ENCODE data around the gene HSPA5. TPM values are rescaled to one million over a fixed set of nuclear protein-coding genes. Genes with fewer than 3 reads are reported as not detected.

Gene HSPA5
- total and polyA plus RNA-seq, 8 donors: 270 to 479 (median 334) TPM

GRCh38 chr9:125243792-125244260 lies 2.7 kb upstream of the HSPA5 start:
- TF ChIP-seq, protein P1, sequence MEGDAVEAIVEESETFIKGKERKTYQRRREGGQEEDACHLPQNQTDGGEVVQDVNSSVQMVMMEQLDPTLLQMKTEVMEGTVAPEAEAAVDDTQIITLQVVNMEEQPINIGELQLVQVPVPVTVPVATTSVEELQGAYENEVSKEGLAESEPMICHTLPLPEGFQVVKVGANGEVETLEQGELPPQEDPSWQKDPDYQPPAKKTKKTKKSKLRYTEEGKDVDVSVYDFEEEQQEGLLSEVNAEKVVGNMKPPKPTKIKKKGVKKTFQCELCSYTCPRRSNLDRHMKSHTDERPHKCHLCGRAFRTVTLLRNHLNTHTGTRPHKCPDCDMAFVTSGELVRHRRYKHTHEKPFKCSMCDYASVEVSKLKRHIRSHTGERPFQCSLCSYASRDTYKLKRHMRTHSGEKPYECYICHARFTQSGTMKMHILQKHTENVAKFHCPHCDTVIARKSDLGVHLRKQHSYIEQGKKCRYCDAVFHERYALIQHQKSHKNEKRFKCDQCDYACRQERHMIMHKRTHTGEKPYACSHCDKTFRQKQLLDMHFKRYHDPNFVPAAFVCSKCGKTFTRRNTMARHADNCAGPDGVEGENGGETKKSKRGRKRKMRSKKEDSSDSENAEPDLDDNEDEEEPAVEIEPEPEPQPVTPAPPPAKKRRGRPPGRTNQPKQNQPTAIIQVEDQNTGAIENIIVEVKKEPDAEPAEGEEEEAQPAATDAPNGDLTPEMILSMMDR (IDR thresholded peaks at IDR 0.05): no peak
- Histone ChIP-seq H3K4me1 (peaks cover 13 to 32% of the 10 kb centered on the region in 2 donors), H3K27ac (peak overlapping the region in 1 of 2 donors; percentile 95), H3K9me3 (no peaks in the 10 kb centered on the region), H3K4me3 (no peak overlapping the region), H3K27me3 (no peaks in the 10 kb centered on the region), H3K36me3 (peaks cover 0 to 13% of the 10 kb centered on the region in 2 donors)
- ATAC-seq (no peak), DNase-seq (no peak)
- intact Hi-C loops (cut with DNase I): no loop called here

DNA sequence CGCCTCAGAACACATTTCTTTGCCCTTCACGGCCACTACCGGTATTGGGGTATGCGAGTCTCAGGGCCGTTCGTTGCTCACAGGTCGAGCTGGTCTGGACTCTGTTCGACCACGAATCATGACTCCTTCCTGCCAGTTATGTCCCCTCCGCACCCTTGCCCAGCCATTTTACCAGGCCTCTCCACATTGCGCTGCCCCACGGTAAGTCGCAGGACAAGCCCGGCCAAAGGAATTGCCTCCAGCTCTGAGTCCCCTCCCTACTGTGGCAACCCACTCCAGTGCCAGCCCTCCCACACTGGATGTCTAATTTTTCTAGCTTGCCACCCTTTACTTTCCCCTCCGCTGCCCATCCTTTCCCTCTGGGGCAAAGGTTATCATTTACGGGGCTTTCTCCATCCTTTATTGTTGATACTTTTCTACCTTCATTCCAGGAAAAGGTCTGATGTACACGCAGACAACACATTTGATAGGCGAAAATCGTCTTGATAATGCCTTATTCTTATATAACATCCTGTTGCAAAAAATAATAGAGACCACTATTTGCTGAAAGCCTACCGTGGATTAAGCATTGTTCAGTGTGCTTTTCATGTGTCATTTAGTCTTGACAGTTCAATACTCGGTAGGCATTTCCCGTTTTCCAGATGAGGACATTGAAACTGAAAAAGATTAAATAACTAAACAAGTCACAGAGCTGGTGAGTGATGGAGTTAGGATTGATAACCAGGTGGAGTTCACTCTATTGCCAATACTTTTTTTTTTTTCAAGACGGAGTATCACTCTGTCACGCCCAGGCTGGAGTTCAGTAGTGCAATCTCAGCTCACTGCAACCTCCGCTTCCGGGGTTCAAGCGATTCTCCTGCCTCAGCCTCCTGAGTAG lies 958 bp upstream of the HSPA5 start:
- DNase-seq: peak in 2 of 4 donors; percentile 43 to 76
- peak; percentile 6 for ATAC-seq
- Histone ChIP-seq H3K4me3 (peak overlapping the region; percentile 48 to 80), H3K27me3 (no peaks in the 10 kb centered on the region), H3K27ac (peak overlapping the region; percentile 89 to 95), H3K9me3 (no peaks in the 10 kb centered on the region), H3K36me3 (peaks cover 6 to 31% of the 10 kb centered on the region in 2 donors), H3K4me1 (peaks cover 29 to 49% of the 10 kb centered on the region in 2 donors)
- intact Hi-C loops (cut with DNase I): no loop called here
- TF ChIP-seq, protein P1 (IDR thresholded peaks at IDR 0.05): no peak

GRCh38 chr9:125240649-125240999 lies 519 bp downstream of the HSPA5 start:
- intact Hi-C loops (cut with DNase I): no loop called here
- H3K27me3 ChIP-seq: no peaks in the 10 kb centered on the region
- peak overlapping the region; percentile 80 to 99 for H3K4me3 ChIP-seq
- DNase-seq (peak in 1 of 4 donors; percentile 28), ATAC-seq (peak; percentile 13)
- H3K36me3 ChIP-seq: peaks cover 6 to 45% of the 10 kb centered on the region in 2 donors
- no peaks in the 10 kb centered on the region for H3K9me3 ChIP-seq
- H3K4me1 ChIP-seq: peaks cover 43 to 64% of the 10 kb centered on the region in 2 donors
- H3K27ac ChIP-seq: peak overlapping the region; percentile 90 to 95
- TF ChIP-seq, protein P1 (IDR thresholded peaks at IDR 0.05): no peak

GRCh38 chr9:125239631-125240597 lies 1.2 kb downstream of the HSPA5 start:
- H3K4me1 ChIP-seq: peaks cover 45 to 70% of the 10 kb centered on the region in 2 donors
- intact Hi-C loops (cut with DNase I): no loop called here
- H3K27ac ChIP-seq: peak overlapping the region; percentile 90 to 95
- DNase-seq (no peak), ATAC-seq (no peak)
- peak overlapping the region; percentile 80 to 99 for H3K4me3 ChIP-seq
- H3K9me3 ChIP-seq: no peaks in the 10 kb centered on the region
- H3K36me3 ChIP-seq: peaks cover 6 to 52% of the 10 kb centered on the region in 2 donors
- H3K27me3 ChIP-seq: no peaks in the 10 kb centered on the region
- TF ChIP-seq, protein P1 (IDR thresholded peaks at IDR 0.05): no peak

Data from left lung (tissue), 10 donors.